GM08714 (cell line): Measurements from ENCODE around the gene ZNF439.
"Not testable (repeated sequence)": the region's sequence is repeated elsewhere in the genome, so short reads cannot be mapped to it uniquely, and the experiment has no call there.

Source experiments
- H3K4me3 ChIP-seq: fragments of 200-500 bp; sonication (Bioruptor generic); 2 replicates; pipeline ENCODE4 v1.5.1; 2014; ENCODE audit warnings: mild to moderate bottlenecking, low read length, inconsistent platforms
- ZNF274 ChIP-seq: IDR thresholded peaks from 2 replicates; pipeline ENCODE4 v1.6.1; 2012; ENCODE audit warnings: mild to moderate bottlenecking, low read depth, low read length

Gene ZNF439

GRCh38 chr19:11887611-11888531, 39.3 kb downstream of the ZNF439 start, which contains the start of gene ZNF69:
ZNF69 (plus strand) TSS chr19:11887782; CDS start chr19:11887924, 142 bp downstream.
- TF ChIP-seq ZNF274: no peak
- H3K4me3 ChIP-seq: peak within 1 kb of the TSS; percentile 54; the same call in 1 of the 2 replicates

GRCh38 chr19:11889901-11890300, 41.4 kb downstream of the ZNF439 start:
- not testable (repeated sequence) for H3K4me3 ChIP-seq

- no peak for TF ChIP-seq ZNF274
- no peak overlapping the region for H3K4me3 ChIP-seq
Observed at GRCh38 chr19:11890634-11891033, 42.1 kb downstream of the ZNF439 start.

GRCh38 chr19:11894851-11895250, 46.3 kb downstream of the ZNF439 start:
- no peak overlapping the region for H3K4me3 ChIP-seq
- no peak for TF ChIP-seq ZNF274

GRCh38 chr19:11902228-11902627, 53.7 kb downstream of the ZNF439 start:
- no peak for TF ChIP-seq ZNF274
- H3K4me3 ChIP-seq: no peak overlapping the region

GRCh38 chr19:11905928-11906327, 57.4 kb downstream of the ZNF439 start:
- no peak for TF ChIP-seq ZNF274

GRCh38 chr19:11911937-11912336, 63.4 kb downstream of the ZNF439 start:
- H3K4me3 ChIP-seq: not testable (repeated sequence)

More at GRCh38 chr19:11905928-11906327, 57.4 kb downstream of the ZNF439 start:
- H3K4me3 ChIP-seq: no peak overlapping the region

- not testable (repeated sequence) for H3K4me3 ChIP-seq
Observed at GRCh38 chr19:11914417-11915051, 66.0 kb downstream of the ZNF439 start.
